ENCODE results near the gene ANO2. TPM values are rescaled to one million over a fixed set of nuclear protein-coding genes. Genes with fewer than 3 reads are reported as not detected.

ANO2 gene
- total and polyA plus RNA-seq, 2 donors (not counting 3 experiments of a cell fraction or from before 2014, with no cell fraction given): 15.4 to 65.0 TPM

- H3K9me1 ChIP-seq (replicated peaks; ENCODE audit: control insufficient read depth, extremely low read depth, insufficient read depth, low read length): no peaks in the 10 kb centered on the region
- ChIA-PET POLR2A (no interaction called here), CTCF (no interaction called here)
- TF ChIP-seq JUN (IDR thresholded peaks at IDR 0.05; ENCODE audit: borderline replicate concordance, insufficient read depth, insufficient read length, low read depth) (no peak), MYC (IDR thresholded peaks at IDR 0.05; ENCODE audit: low read depth, low read length) (no peak), CTCF (IDR thresholded peaks at IDR 0.05; ENCODE audit: extremely low read depth in 1 of 2, insufficient read depth in 1 of 2, low read depth in 1 of 2, low read length in 2 of 2) (no peak), POLR2AphosphoS5 (IDR thresholded peaks at IDR 0.05; ENCODE audit: insufficient read depth, low read depth, low read length) (no peak), MAX (IDR thresholded peaks at IDR 0.05; ENCODE audit: insufficient read depth, insufficient read length) (no peak), GATA2 (IDR thresholded peaks at IDR 0.05; ENCODE audit: insufficient read depth, insufficient read length, low read depth, low read length) (no peak), FOS (IDR thresholded peaks at IDR 0.05; ENCODE audit: borderline replicate concordance, insufficient read depth, low read length) (no peak), POLR2A (IDR thresholded peaks at IDR 0.05; ENCODE audit: low read depth, low read length) (no peak), EZH2 (IDR thresholded peaks at IDR 0.05; ENCODE audit: borderline replicate concordance, low read depth, low read length, severe bottlenecking) (no peak)
- H3K4me2 ChIP-seq (ENCODE audit: insufficient read depth, low read length): no peak overlapping the region
- FAIRE-seq (no peak), DNase-seq (ENCODE audit: low read depth, low spot score) (no peak)
- H3K9me3 ChIP-seq (replicated peaks; ENCODE audit: control insufficient read depth, insufficient read depth, low read length): no peaks in the 10 kb centered on the region
- H3K79me2 ChIP-seq (ENCODE audit: control insufficient read depth, insufficient read depth, low read length): no peaks in the 10 kb centered on the region
- H3K27me3 ChIP-seq (ENCODE audit: control insufficient read depth in 2 of 2, insufficient read depth in 2 of 2, low read length in 2 of 2): no peaks in the 10 kb centered on the region
- dilution Hi-C loops (cut with MboI; ENCODE audit: extremely low pct_ligation_motif_present, low sequenced_read_pairs) (no loop called here), intact Hi-C loops (cut with micrococcal nuclease) (loop anchor here (5.0 kb wide), 1 partner anchor 119 kb away; no protein-coding TSS in a partner anchor)
- no peak overlapping the region for H2AFZ ChIP-seq (ENCODE audit: low read depth, low read length)
- H3K4me3 ChIP-seq (replicated peaks in 1 of 3; ENCODE audit: insufficient read depth in 1 of 3, low read depth in 1 of 3, low read length in 3 of 3): no peak overlapping the region
- BruUV-seq (replicated peaks): no TSS peak
- no peak overlapping the region for H3K9ac ChIP-seq (replicated peaks; ENCODE audit: extremely low read depth, insufficient read depth, low read length)
- H3K27ac ChIP-seq (ENCODE audit: insufficient read depth, low read depth, low read length): no peak overlapping the region
- H3K36me3 ChIP-seq (ENCODE audit: control insufficient read depth in 2 of 2, extremely low read depth in 1 of 2, insufficient read depth in 2 of 2, low read length in 2 of 2): peaks cover 15% of the 10 kb centered on the region in 2 experiments
- no peaks in the 10 kb centered on the region for H4K20me1 ChIP-seq (replicated peaks; ENCODE audit: control insufficient read depth, extremely low read depth, insufficient read depth, low read length)
- H3K4me1 ChIP-seq (ENCODE audit: control insufficient read depth, extremely low read depth, insufficient read depth, low read length): peaks cover 16% of the 10 kb centered on the region
These were observed 197.0 kb downstream of the ANO2 start for GRCh38 chr12:5748027-5748426.
